K562 (cell line): ENCODE data around the gene BCAS4.

Experiments
- CCAR2 ChIP-seq: fragments of 200-400 bp; formaldehyde crosslinking; IDR thresholded peaks from 2 replicates; pipeline ENCODE4 v1.6.1; 2017; ENCODE audit warnings: mild to moderate bottlenecking, low read depth, low read length
- FOXM1 ChIP-seq, 2 experiments: fragments of 450-650 bp in 1 of 2; sonication (generic) in 1 of 2; formaldehyde crosslinking in 1 of 2; IDR thresholded peaks; 2 replicates each; pipeline versions ENCODE4 v1.6.1 to v1.9.0; 2017 to 2022; ENCODE audit warnings: low read depth in 2 of 2, mild to moderate bottlenecking in 2 of 2, missing genetic modification reagents in 1 of 2, moderate library complexity in 1 of 2
- MXI1 ChIP-seq: IDR thresholded peaks from 2 replicates; pipeline ENCODE4 v1.6.1; 2011; ENCODE audit warnings: low read depth, mild to moderate bottlenecking, improper control_type of control experiment, low read length
- NR2C2 ChIP-seq, 2 experiments: fragments of 200-800 bp in 1 of 2; sonication (Bioruptor generic) in 1 of 2; sonication (generic) in 1 of 2; formaldehyde crosslinking in 1 of 2; IDR thresholded peaks; 2 replicates each; pipeline versions ENCODE4 v1.6.1 to v1.8.0; 2016 to 2022; ENCODE audit warnings: mild to moderate bottlenecking in 1 of 2, missing compliant biosample characterization in 1 of 2, missing genetic modification characterization in 1 of 2, missing genetic modification reagents in 1 of 2
- POLR2A ChIP-seq: fragments of 450-650 bp; conservative IDR thresholded peaks from 2 replicates; pipeline ENCODE4 v1.6.1; 2016
- SRSF1 ChIP-seq: fragments of 200-400 bp; formaldehyde crosslinking; IDR thresholded peaks from 2 replicates; pipeline ENCODE4 v1.6.1; 2017; ENCODE audit warnings: mild to moderate bottlenecking, low read depth, low read length, moderate library complexity
- TRIM28 ChIP-seq: fragments of 450-650 bp; IDR thresholded peaks from 2 replicates; pipeline ENCODE4 v1.6.1; 2017
- ZBTB7A ChIP-seq: IDR thresholded peaks from 2 replicates; pipeline ENCODE4 v1.6.1; 2011; ENCODE audit warnings: low read depth, mild to moderate bottlenecking, low read length, moderate library complexity, borderline replicate concordance; ENCODE audit not compliant: control insufficient read depth
- ZNF232 ChIP-seq: sonication (generic); formaldehyde crosslinking; IDR thresholded peaks from 2 replicates; pipeline ENCODE4 v1.8.0; 2022; ENCODE audit warnings: mild to moderate bottlenecking, missing genetic modification reagents
- TF ChIP-seq, protein P1 (sequence below): fragments of 250-450 bp; sonication (Bioruptor Pico); IDR thresholded peaks from 2 replicates; pipeline ENCODE4 v1.5.0; 2020; ENCODE audit warnings: mild to moderate bottlenecking, borderline replicate concordance
- TF ChIP-seq, protein P2 (sequence below): sonication (generic); formaldehyde crosslinking; IDR thresholded peaks from 2 replicates; pipeline ENCODE4 v1.8.1; 2023; ENCODE audit warnings: mild to moderate bottlenecking, missing genetic modification reagents
- TF ChIP-seq, protein P3 (sequence below): sonication (generic); formaldehyde crosslinking; IDR thresholded peaks from 2 replicates; pipeline ENCODE4 v1.8.1; 2022; ENCODE audit warnings: missing genetic modification reagents
- TF ChIP-seq, protein P4 (sequence below), 3 experiments: IDR thresholded peaks in 2 of 3; conservative IDR thresholded peaks in 1 of 3; 2 replicates each; pipeline ENCODE4 v1.5.1; 2011 to 2012; ENCODE audit warnings: low read length in 3 of 3, mild to moderate bottlenecking in 3 of 3, control low read depth in 2 of 3, improper control_type of control experiment in 1 of 3, inconsistent platforms in 1 of 3, low read depth in 1 of 3, mixed read lengths in 1 of 3, moderate library complexity in 1 of 3; ENCODE audit not compliant: insufficient read depth in 2 of 3

DNA sequence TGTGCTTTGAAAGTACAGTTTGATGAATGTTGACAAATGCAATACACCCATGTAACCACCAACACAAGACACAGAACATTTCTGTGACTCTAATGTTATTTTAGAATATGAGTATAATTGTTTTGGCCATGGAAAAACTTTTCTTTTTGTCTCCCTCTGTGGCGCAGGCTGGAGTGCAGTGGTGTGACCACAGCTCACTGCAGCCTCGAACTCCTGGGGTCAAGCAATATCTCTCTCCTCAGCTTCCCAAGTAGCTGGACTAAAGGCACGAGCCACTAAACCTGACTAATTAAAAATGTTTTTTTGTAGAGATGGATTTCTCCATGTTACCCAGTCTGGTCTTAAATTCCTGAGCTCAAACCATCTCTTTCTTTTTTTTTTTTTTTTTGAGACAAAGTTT is 20.3 kb upstream of the BCAS4 start:
- no peak for TF ChIP-seq CCAR2
- TF ChIP-seq, protein P1, sequence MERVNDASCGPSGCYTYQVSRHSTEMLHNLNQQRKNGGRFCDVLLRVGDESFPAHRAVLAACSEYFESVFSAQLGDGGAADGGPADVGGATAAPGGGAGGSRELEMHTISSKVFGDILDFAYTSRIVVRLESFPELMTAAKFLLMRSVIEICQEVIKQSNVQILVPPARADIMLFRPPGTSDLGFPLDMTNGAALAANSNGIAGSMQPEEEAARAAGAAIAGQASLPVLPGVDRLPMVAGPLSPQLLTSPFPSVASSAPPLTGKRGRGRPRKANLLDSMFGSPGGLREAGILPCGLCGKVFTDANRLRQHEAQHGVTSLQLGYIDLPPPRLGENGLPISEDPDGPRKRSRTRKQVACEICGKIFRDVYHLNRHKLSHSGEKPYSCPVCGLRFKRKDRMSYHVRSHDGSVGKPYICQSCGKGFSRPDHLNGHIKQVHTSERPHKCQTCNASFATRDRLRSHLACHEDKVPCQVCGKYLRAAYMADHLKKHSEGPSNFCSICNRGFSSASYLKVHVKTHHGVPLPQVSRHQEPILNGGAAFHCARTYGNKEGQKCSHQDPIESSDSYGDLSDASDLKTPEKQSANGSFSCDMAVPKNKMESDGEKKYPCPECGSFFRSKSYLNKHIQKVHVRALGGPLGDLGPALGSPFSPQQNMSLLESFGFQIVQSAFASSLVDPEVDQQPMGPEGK (CRISPR knock-in tag): no peak
- no peak for TF ChIP-seq SRSF1
- TF ChIP-seq NR2C2 (CRISPR knock-in tag; IDR thresholded peaks at IDR 0.05): no peak
- TF ChIP-seq NR2C2 (tag; IDR thresholded peaks at IDR 0.05): no peak
- TF ChIP-seq ZBTB7A: no peak
- TF ChIP-seq MXI1: no peak
- TF ChIP-seq, protein P2, sequence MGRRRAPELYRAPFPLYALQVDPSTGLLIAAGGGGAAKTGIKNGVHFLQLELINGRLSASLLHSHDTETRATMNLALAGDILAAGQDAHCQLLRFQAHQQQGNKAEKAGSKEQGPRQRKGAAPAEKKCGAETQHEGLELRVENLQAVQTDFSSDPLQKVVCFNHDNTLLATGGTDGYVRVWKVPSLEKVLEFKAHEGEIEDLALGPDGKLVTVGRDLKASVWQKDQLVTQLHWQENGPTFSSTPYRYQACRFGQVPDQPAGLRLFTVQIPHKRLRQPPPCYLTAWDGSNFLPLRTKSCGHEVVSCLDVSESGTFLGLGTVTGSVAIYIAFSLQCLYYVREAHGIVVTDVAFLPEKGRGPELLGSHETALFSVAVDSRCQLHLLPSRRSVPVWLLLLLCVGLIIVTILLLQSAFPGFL (CRISPR knock-in tag): no peak
- no peak for TF ChIP-seq FOXM1 (IDR thresholded peaks at IDR 0.05; ENCODE audit: low read depth)
- TF ChIP-seq FOXM1 (CRISPR knock-in tag; IDR thresholded peaks at IDR 0.05; ENCODE audit: low read depth): no peak
- TF ChIP-seq, protein P3, sequence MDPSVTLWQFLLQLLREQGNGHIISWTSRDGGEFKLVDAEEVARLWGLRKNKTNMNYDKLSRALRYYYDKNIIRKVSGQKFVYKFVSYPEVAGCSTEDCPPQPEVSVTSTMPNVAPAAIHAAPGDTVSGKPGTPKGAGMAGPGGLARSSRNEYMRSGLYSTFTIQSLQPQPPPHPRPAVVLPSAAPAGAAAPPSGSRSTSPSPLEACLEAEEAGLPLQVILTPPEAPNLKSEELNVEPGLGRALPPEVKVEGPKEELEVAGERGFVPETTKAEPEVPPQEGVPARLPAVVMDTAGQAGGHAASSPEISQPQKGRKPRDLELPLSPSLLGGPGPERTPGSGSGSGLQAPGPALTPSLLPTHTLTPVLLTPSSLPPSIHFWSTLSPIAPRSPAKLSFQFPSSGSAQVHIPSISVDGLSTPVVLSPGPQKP: no peak
- no peak for TF ChIP-seq ZNF232 (CRISPR knock-in tag)
- TF ChIP-seq, protein P4, sequence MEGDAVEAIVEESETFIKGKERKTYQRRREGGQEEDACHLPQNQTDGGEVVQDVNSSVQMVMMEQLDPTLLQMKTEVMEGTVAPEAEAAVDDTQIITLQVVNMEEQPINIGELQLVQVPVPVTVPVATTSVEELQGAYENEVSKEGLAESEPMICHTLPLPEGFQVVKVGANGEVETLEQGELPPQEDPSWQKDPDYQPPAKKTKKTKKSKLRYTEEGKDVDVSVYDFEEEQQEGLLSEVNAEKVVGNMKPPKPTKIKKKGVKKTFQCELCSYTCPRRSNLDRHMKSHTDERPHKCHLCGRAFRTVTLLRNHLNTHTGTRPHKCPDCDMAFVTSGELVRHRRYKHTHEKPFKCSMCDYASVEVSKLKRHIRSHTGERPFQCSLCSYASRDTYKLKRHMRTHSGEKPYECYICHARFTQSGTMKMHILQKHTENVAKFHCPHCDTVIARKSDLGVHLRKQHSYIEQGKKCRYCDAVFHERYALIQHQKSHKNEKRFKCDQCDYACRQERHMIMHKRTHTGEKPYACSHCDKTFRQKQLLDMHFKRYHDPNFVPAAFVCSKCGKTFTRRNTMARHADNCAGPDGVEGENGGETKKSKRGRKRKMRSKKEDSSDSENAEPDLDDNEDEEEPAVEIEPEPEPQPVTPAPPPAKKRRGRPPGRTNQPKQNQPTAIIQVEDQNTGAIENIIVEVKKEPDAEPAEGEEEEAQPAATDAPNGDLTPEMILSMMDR (IDR thresholded peaks at IDR 0.05 in 2 of 3, conservative IDR thresholded peaks at IDR 0.05 in 1 of 3; ENCODE audit: insufficient read depth in 2 of 3, low read depth in 1 of 3, low read length in 3 of 3): no peak
- no peak for TF ChIP-seq POLR2A
- no peak for TF ChIP-seq TRIM28
